ENCODE results near the gene MYH9.
"Not testable (repeated sequence)": the region's sequence is repeated elsewhere in the genome, so short reads cannot be mapped to it uniquely, and the experiment has no call there.

DNA sequence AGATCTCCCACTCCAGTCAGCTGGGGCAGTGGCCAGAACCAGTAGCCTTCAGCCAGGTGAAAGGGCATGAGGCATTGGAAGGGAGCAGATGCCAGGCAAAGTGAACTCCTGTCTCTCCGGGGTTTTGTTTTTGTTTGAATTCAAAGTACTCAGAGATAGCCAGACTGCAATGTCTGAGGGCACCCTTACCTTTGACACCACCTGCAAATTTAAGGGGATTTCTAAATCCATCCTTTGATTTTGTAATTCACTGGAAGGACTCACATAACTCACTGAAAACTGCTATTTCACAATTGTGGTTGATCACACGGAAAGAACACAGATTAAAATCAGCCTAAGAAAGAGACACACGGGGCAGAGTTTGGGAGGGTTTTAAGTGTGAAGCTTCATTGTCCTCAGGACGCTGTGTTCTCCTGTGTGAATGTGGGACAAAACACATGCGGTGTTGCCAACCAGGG, 124.5 kb downstream of the MYH9 start:
- TF ChIP-seq CTCF (conservative IDR thresholded peaks at IDR 0.05); ZFX (IDR thresholded peaks at IDR 0.05): not testable (repeated sequence)
